ENCODE results near the gene LHFPL3.

Gene LHFPL3

GRCh38 chr7:104800307-104800706 is 471.9 kb downstream of the LHFPL3 start:
- no peak for DNase-seq (ENCODE audit: low spot score)

- no peak for DNase-seq (ENCODE audit: low spot score)
These were observed 472.6 kb downstream of the LHFPL3 start for GRCh38 chr7:104801022-104801421.

- no peak for DNase-seq (ENCODE audit: low spot score)
These were observed 475.5 kb downstream of the LHFPL3 start for GRCh38 chr7:104803931-104804330.

- no peak for DNase-seq (ENCODE audit: low spot score)
These were observed 476.3 kb downstream of the LHFPL3 start for GRCh38 chr7:104804696-104805095.

GRCh38 chr7:104805449-104806317 is 477.3 kb downstream of the LHFPL3 start:
- no peak for DNase-seq (ENCODE audit: low spot score)

GRCh38 chr7:104807671-104808070 is 479.3 kb downstream of the LHFPL3 start:
- no peak for DNase-seq (ENCODE audit: low spot score)

GRCh38 chr7:104809906-104810305 is 481.5 kb downstream of the LHFPL3 start:
- DNase-seq (ENCODE audit: low spot score), result no peak

GRCh38 chr7:104814126-104814525 is 485.7 kb downstream of the LHFPL3 start:
- DNase-seq (ENCODE audit: low spot score), result no peak

- no peak for DNase-seq (ENCODE audit: low spot score)
These were observed 486.4 kb downstream of the LHFPL3 start for GRCh38 chr7:104814671-104815400.

- no peak for DNase-seq (ENCODE audit: low spot score)
These were observed 488.1 kb downstream of the LHFPL3 start for GRCh38 chr7:104816537-104816936.

- DNase-seq (ENCODE audit: low spot score), result no peak
These were observed 490.8 kb downstream of the LHFPL3 start for GRCh38 chr7:104818961-104819880.

GRCh38 chr7:104820836-104821535 is 492.6 kb downstream of the LHFPL3 start:
- no peak for DNase-seq (ENCODE audit: low spot score)

GRCh38 chr7:104823177-104823576 is 494.8 kb downstream of the LHFPL3 start:
- DNase-seq (ENCODE audit: low spot score), result no peak

GRCh38 chr7:104825099-104825498 is 496.7 kb downstream of the LHFPL3 start:
- no peak for DNase-seq (ENCODE audit: low spot score)

- no peak for DNase-seq (ENCODE audit: low spot score)
These were observed 497.7 kb downstream of the LHFPL3 start for GRCh38 chr7:104826135-104826534.

GRCh38 chr7:104836976-104837375 is 508.6 kb downstream of the LHFPL3 start:
- DNase-seq (ENCODE audit: low spot score), result no peak

GRCh38 chr7:104838537-104839299 is 510.3 kb downstream of the LHFPL3 start:
- DNase-seq (ENCODE audit: low spot score), result no peak

GRCh38 chr7:104839842-104840241 is 511.4 kb downstream of the LHFPL3 start:
- DNase-seq (ENCODE audit: low spot score), result no peak

GRCh38 chr7:104841798-104842197 is 513.4 kb downstream of the LHFPL3 start:
- no peak for DNase-seq (ENCODE audit: low spot score)

- no peak for DNase-seq (ENCODE audit: low spot score)
These were observed 514.8 kb downstream of the LHFPL3 start for GRCh38 chr7:104843198-104843597.

- no peak for DNase-seq (ENCODE audit: low spot score)
These were observed 517.2 kb downstream of the LHFPL3 start for GRCh38 chr7:104845557-104845956.
